NCI-H2196 treated with DMSO at 0.1 percent for 48 hours (cell line): ENCODE results near the gene SBK1.
"Not testable (repeated sequence)": the region's sequence is repeated elsewhere in the genome, so short reads cannot be mapped to it uniquely, and the experiment has no call there.

Experiments used
- DNase-seq: peaks from one replicate; lab custom pipeline; 2025; ENCODE audit not compliant: unreplicated experiment; lab: John Stamatoyannopoulos, UW

SBK1 gene

DNA sequence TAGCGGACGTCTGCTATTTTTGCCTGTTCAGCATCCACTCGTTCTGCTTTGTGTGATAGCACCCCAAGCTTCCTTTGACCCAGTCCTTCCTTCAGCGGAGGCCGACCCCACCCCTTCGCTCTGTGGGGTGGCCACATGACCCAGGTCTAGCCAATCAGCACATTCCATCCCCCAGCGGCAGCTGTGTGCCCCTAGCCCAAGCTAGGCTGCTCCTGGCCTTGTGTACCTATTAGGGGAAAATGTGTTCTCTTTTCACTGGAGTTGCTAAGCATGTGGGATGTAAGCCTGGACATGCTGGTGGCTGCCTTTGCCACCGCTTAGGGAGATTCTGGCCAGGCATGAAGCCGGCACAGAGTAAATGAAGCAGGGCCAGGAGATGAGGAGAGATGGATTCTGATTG lies 37.9 kb downstream of the SBK1 start:
- DNase-seq: not testable (repeated sequence)

DNA sequence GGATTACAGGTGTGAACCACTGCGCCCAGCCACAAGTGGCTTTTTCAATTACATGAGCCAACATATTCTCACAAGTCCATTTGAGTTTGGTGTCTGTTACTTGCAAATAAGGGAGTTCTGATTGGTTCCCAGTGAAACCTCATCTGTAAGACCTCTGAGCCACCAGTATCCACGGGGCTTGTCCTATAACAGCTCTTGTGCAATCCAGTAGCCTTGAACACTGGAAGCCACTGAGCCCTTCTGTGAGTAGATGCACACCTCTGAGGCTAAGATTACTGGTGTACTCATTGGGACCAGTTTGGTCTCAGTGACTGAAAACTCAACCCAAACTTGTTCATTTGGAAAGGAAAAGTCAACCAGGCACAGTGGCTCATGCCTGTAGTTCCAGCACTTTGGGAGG lies 38.7 kb downstream of the SBK1 start:
- DNase-seq: not testable (repeated sequence)

DNA sequence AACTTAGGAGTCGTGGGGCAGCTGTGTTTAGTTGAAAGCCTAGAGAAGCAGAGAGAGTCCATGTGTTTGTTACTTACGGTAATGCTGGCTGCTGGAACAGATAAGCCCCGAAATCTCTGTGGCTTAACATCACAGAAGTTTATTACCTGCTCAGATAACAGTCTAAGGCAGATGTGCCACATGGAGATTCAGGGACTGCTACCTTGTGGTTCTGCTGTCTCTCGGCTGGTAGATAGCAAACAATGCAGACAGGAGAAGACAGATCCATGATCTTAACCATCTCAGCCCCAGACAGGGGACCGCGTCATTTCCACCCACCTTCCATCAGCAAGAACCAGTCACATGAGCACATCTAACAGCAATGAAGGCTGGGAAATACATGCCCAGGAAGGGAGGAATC lies 40.3 kb downstream of the SBK1 start:
- DNase-seq: not testable (repeated sequence)

DNA sequence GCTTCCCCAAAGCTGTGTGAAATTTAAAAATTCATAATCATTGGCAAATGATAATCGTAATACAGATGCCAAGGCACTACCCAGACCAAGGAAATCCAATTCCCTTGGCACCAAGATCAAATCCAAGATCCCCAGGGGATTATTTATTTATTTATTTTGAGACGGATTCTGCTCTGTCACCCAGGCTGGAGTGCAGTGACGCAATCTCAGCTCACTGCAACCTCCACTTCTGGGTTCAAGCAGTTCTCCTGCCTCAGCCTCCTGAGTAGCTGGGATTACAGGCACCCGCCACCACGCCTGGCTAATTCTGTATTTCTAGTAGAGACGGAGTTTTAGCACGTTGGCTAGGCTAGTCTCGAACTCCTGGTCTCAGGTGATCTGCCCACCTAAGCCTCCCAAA lies 43.4 kb downstream of the SBK1 start:
- DNase-seq: not testable (repeated sequence)

DNA sequence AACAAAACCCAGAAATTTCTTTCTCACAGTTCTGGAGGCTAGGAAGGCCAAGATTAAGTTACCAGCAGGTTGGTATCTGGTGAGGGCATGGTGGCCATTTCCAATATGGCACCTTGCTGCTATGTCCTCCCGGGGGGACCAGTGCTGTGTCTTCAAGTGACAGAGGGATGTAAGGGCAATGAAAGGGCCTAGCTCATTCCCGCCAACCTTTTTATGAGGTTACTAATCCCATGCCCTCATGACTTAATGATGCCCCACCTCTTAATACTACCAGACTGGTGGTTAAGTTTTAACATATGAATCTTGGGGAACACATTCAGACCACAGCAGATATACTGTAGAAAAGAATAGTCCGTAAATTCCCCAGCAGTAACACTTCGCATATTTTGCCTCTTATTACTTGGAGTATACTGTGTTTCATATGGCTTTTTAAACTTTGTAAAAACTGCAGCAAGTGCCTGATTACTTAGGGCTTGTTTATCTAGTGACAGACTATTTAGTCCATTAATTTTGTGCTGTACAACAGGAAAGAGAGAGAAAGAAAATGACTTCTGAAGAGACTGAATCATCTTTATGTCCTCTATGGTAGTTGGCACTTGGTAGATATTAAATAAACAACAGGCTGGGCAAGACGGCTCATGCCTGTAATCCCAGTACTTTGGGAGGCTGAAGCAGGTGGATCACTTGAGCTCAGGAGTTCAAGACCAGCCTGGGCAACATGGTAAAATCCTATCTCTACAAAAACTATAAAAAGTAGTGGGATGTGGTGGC lies 44.8 kb downstream of the SBK1 start:
- not testable (repeated sequence) for DNase-seq

DNA sequence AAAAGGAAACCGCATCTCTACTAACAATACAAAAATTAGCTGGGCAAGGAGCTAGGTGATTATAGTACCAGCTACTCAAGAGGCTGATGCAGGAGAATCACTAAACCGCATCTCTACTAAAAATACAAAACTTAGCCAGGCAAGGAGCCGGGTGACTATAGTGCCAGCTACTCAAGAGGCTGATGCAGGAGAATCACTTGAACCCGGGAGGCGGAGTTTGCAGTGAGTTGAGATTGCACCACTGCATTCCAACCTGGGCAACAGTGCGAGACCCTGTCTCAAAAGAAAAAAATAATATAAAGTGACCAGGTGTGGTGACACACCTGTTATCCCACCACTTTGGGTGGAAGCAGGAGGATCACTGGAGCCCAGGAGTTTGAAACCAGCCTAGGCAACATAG lies 45.9 kb downstream of the SBK1 start:
- not testable (repeated sequence) for DNase-seq

DNA sequence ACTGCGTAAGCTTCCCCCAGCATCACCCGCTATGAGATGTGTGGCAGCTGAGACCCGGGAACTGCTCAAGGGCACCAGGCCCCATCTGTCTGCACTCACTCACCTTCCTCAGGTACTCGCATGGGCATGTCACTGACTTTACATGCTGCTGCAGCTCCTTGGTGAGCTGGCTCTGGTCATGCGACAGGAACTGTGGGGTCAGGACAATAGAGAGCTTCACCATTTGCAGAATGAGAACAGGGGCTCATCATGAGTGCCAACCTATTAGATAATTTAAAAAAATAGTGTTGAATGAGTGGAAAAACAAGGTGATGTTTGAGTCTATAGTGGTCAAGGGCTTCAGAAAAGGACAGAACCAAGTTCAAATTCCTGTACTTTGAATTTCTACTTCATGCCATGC lies 70.3 kb downstream of the SBK1 start:
- DNase-seq: not testable (repeated sequence)

DNA sequence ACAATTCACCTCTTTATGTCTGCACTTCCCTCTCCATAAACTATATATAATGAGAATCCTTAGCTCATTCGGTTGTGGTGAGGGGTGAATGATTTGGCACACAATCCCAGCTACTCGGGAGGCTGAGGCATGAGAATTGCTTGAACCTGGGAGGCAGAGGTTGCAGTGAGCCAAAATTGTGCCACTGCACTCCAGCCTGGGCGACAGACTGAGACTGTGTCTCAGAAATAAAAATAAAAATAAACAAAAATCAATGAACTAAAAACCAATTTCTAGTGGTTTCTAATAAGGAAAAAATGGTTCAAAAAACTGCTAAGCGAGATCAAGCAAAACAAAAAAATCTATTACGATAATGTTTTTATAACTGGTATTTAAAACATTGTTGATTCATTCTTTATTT lies 71.1 kb downstream of the SBK1 start, which contains the start of gene NPIPB6:
Gene NPIPB6, minus strand, starts transcription at position 101 of the 400 bp plus-strand sequence. CDS start 686 bp downstream, outside the sequence.
- DNase-seq: not testable (repeated sequence)

DNA sequence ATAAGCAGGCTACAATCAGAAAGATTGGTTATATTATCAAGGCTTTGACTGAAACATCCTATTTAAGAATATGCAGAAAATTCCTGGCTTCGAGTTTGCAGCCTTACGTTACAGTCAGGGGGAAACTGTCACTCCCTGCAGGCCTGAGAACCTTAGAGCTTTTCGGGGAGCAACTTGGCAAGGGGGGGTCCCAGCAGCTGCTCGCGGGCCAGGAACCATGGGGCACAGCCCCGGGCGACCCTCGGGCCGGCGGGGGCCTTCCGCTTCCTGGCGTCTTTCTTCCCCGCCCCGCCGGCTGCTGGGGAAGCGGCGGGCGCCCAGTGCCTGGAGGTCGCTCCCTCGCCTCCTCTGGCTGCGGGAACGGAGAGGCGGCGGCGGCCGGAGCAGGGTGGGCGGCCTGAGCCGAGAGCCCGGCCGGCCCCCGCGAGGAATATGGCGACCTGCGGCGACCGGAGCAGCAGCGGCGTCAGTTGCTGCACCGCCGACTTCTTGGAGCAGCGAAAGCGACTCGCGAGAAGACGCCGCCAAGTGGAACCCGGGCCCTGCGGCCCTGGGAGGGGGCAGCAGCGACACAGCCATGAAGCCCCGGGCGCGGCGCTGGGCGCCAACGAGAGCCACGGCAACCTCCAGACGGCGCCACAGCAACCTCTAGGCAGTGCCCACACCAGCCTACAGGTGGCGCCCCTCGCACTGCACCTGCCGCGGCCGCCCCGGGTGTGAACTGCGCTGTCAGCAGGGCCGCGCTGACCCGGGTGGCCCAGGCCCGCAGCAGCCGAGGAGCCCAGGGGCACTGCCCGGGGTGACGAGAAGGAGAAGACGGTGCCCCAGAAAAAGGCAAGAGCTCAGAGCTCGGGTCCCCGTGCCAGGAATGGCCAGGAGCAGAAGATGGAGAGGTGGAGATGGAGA lies 72.2 kb downstream of the SBK1 start:
- not testable (repeated sequence) for DNase-seq

DNA sequence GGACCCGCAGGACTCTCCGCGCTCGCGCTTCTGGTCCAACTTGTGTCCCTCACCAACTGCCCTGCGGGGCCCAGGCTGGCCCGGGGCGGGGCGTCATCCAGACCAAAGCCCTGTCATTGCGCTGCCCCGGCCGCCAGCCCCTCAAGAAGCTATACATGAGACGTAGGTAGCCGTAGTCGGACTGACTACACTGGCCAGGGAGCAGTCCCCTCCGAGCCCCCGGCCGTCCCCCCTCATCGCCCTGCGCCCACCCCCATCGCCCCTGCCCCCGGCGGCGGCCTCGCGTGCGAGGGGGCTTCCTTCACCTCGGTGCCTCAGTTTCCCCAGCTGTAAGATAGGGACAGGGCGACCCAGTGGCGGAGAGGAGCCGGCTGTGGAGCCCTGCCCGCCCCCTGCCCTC lies 75.6 kb downstream of the SBK1 start:
- not testable (repeated sequence) for DNase-seq
